ENCODE data around the gene CREBBP.

The CREBBP gene

GRCh38 chr16:3754081-3754703, 126.3 kb downstream of the CREBBP start:
- H3K27ac ChIP-seq = no peak overlapping the region
- TF ChIP-seq CTCF (IDR thresholded peaks at IDR 0.05) (no peak), ZFX (IDR thresholded peaks at IDR 0.05; ENCODE audit: borderline replicate concordance) (no peak)

- no peak overlapping the region for H3K27ac ChIP-seq
- no peak for TF ChIP-seq ZFX (IDR thresholded peaks at IDR 0.05; ENCODE audit: borderline replicate concordance)
Measured at GRCh38 chr16:3752984-3753383, 127.5 kb downstream of the CREBBP start.

GRCh38 chr16:3751878-3752277, 128.6 kb downstream of the CREBBP start:
- H3K27ac ChIP-seq = no peak overlapping the region
- no peak for TF ChIP-seq CTCF (IDR thresholded peaks at IDR 0.05)

- TF ChIP-seq CTCF (IDR thresholded peaks at IDR 0.05) (no peak), ZFX (IDR thresholded peaks at IDR 0.05; ENCODE audit: borderline replicate concordance) (no peak)
- no peak overlapping the region for H3K27ac ChIP-seq
Measured at GRCh38 chr16:3748307-3748706, 132.2 kb downstream of the CREBBP start.

GRCh38 chr16:3745751-3746355, 134.7 kb downstream of the CREBBP start:
- no peak for TF ChIP-seq ZFX (IDR thresholded peaks at IDR 0.05; ENCODE audit: borderline replicate concordance)
- no peak for TF ChIP-seq CTCF (IDR thresholded peaks at IDR 0.05)
- H3K27ac ChIP-seq = no peak overlapping the region

- no peak overlapping the region for H3K27ac ChIP-seq
- no peak for TF ChIP-seq CTCF (IDR thresholded peaks at IDR 0.05)
- TF ChIP-seq ZFX (IDR thresholded peaks at IDR 0.05; ENCODE audit: borderline replicate concordance) = no peak
Measured at GRCh38 chr16:3744018-3744417, 136.5 kb downstream of the CREBBP start.

GRCh38 chr16:3740934-3741333, 139.6 kb downstream of the CREBBP start:
- no peak for TF ChIP-seq ZFX (IDR thresholded peaks at IDR 0.05; ENCODE audit: borderline replicate concordance)

GRCh38 chr16:3740186-3740585, 140.3 kb downstream of the CREBBP start:
- no peak overlapping the region for H3K27ac ChIP-seq
- TF ChIP-seq CTCF (IDR thresholded peaks at IDR 0.05) = no peak
- TF ChIP-seq ZFX (IDR thresholded peaks at IDR 0.05; ENCODE audit: borderline replicate concordance) = no peak

More at GRCh38 chr16:3740934-3741333, 139.6 kb downstream of the CREBBP start:
- H3K27ac ChIP-seq = no peak overlapping the region
